Smooth muscle cell (in vitro differentiated cells): ENCODE data around the gene SMOC2. TPM values are rescaled to one million over a fixed set of nuclear protein-coding genes. Genes with fewer than 3 reads are reported as not detected.

Experiments used
- DNase-seq: peaks from one replicate; lab custom pipeline; 2025; ENCODE audit not compliant: unreplicated experiment; lab: John Stamatoyannopoulos, UW
- H2AFZ ChIP-seq: fragments of 200-600 bp; sonication (generic); 2 replicates; pipeline ENCODE4 v1.6.0; 2016; ENCODE audit warnings: antibody characterized with exemption, low read depth, mild to moderate bottlenecking
- H3F3A ChIP-seq: fragments of 200-600 bp; sonication (generic); 2 replicates; pipeline ENCODE4 v1.6.0; 2017; ENCODE audit warnings: antibody characterized with exemption, low read depth
- H3K27ac ChIP-seq: fragments of 200-600 bp; sonication (generic); 2 replicates; pipeline ENCODE4 v1.5.1; 2016; ENCODE audit warnings: low read depth, mild to moderate bottlenecking
- H3K27me3 ChIP-seq: fragments of 200-600 bp; sonication (generic); 2 replicates; pipeline ENCODE4 v1.6.1; 2016; ENCODE audit warnings: low read depth, mild to moderate bottlenecking
- H3K36me3 ChIP-seq: fragments of 200-600 bp; sonication (generic); 2 replicates; pipeline ENCODE4 v1.5.1; 2016; ENCODE audit warnings: low read depth
- H3K4me1 ChIP-seq: fragments of 200-600 bp; sonication (generic); 2 replicates; pipeline ENCODE4 v1.5.1; 2016; ENCODE audit warnings: low read depth
- H3K4me2 ChIP-seq: fragments of 200-600 bp; sonication (generic); 2 replicates; pipeline ENCODE4 v1.6.0; 2016; ENCODE audit warnings: mild to moderate bottlenecking
- H3K4me3 ChIP-seq: fragments of 200-600 bp; sonication (generic); 2 replicates; pipeline ENCODE4 v1.5.1; 2016; ENCODE audit warnings: mild to moderate bottlenecking
- H3K79me2 ChIP-seq: fragments of 200-600 bp; sonication (generic); 2 replicates; pipeline ENCODE4 v1.6.0; 2016; ENCODE audit warnings: low read depth, mild to moderate bottlenecking
- H3K9ac ChIP-seq: fragments of 200-600 bp; sonication (generic); 2 replicates; pipeline ENCODE4 v1.6.0; 2016; ENCODE audit warnings: low read depth
- H3K9me3 ChIP-seq: fragments of 200-600 bp; sonication (generic); replicated peaks from 2 replicates; pipeline ENCODE4 v1.5.1; 2016; ENCODE audit warnings: low read depth
- H4K20me1 ChIP-seq: fragments of 200-600 bp; sonication (generic); 2 replicates; pipeline ENCODE4 v1.6.0; 2016; ENCODE audit warnings: low read depth
- WGBS: methylation state at CpG from one replicate; pipeline ENCODE4 v1.1.7; 2016; ENCODE audit warnings: low lambda C conversion rate; 5-methylcytosine and 5-hydroxymethylcytosine counted together
- polyA plus RNA-seq: library from polyadenylated mRNA; unstranded; fragments of >200 nt; fragmentation: Nextera tagmentation; extraction: Ambion mirVana; gene quantifications from 2 replicates; pipeline ENCODE4 v1.2.1, GENCODE V29; 2016
- total RNA-seq: library from RNA; depleted of rRNA; stranded (reverse); fragments of >200 nt; gene quantifications from 2 replicates; pipeline ENCODE4 v1.2.3, GENCODE V29; 2014
- TF ChIP-seq, protein P1 (sequence below): fragments of 200-600 bp; sonication (generic); IDR thresholded peaks from 2 replicates; pipeline ENCODE4 v1.5.1; 2017; ENCODE audit warnings: borderline replicate concordance, mild to moderate bottlenecking, antibody characterized with exemption; ENCODE audit not compliant: insufficient read depth, poor library complexity, severe bottlenecking

SMOC2 gene
- total and polyA plus RNA-seq, 2 experiments from 2014 or later = 0.63 to 1.2 TPM

- DNase-seq = no peak
- Histone ChIP-seq H3K27me3 (no peaks in the 10 kb centered on the region), H3K79me2 (no peaks in the 10 kb centered on the region)
These were observed 18.6 kb downstream of the SMOC2 start for GRCh38 chr6:168459572-168459971.

GRCh38 chr6:168462289-168462853, 21.4 kb downstream of the SMOC2 start:
- TF ChIP-seq, protein P1, sequence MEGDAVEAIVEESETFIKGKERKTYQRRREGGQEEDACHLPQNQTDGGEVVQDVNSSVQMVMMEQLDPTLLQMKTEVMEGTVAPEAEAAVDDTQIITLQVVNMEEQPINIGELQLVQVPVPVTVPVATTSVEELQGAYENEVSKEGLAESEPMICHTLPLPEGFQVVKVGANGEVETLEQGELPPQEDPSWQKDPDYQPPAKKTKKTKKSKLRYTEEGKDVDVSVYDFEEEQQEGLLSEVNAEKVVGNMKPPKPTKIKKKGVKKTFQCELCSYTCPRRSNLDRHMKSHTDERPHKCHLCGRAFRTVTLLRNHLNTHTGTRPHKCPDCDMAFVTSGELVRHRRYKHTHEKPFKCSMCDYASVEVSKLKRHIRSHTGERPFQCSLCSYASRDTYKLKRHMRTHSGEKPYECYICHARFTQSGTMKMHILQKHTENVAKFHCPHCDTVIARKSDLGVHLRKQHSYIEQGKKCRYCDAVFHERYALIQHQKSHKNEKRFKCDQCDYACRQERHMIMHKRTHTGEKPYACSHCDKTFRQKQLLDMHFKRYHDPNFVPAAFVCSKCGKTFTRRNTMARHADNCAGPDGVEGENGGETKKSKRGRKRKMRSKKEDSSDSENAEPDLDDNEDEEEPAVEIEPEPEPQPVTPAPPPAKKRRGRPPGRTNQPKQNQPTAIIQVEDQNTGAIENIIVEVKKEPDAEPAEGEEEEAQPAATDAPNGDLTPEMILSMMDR = no peak
- Histone ChIP-seq H3K9me3 (no peaks in the 10 kb centered on the region), H3K27ac (no peak overlapping the region), H3K27me3 (peaks cover 5% of the 10 kb centered on the region), H4K20me1 (no peaks in the 10 kb centered on the region), H3F3A (no peaks in the 10 kb centered on the region), H2AFZ (no peak overlapping the region), H3K4me1 (no peaks in the 10 kb centered on the region), H3K4me2 (no peak overlapping the region), H3K9ac (no peak overlapping the region), H3K4me3 (no peak overlapping the region), H3K36me3 (no peaks in the 10 kb centered on the region), H3K79me2 (no peaks in the 10 kb centered on the region)
- no peak for DNase-seq
- WGBS = 89% methylated on average over 8 of the region's 8 CpGs

More at GRCh38 chr6:168459572-168459971, 18.6 kb downstream of the SMOC2 start:
- Histone ChIP-seq H3K36me3 (no peaks in the 10 kb centered on the region), H3K4me1 (no peaks in the 10 kb centered on the region), H3K9me3 (no peaks in the 10 kb centered on the region), H3K4me3 (no peak overlapping the region), H3K4me2 (no peak overlapping the region), H4K20me1 (no peaks in the 10 kb centered on the region), H3F3A (no peaks in the 10 kb centered on the region), H3K9ac (no peak overlapping the region), H3K27ac (no peak overlapping the region), H2AFZ (no peak overlapping the region)
- WGBS = 98% methylated on average over 5 of the region's 9 CpGs
- TF ChIP-seq, protein P1 = no peak

DNA sequence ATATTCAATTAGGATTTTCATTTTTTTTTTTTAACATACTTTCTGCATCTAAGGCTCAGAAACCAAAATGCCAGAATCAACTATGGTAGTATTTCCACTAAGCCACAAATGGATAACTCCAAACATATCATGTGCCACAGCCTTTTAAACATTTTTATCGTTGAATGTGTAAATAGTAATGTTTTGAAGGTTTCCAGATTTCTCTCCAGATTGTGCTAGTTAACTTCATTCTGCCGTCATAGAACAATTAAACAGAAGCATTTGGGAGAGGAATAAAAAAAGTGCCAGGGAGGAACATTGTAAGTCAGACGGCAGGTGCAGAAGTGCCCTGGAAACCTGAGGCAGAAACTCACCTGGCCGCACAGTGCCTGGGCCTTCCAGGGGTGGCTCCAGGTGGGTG, 23.6 kb downstream of the SMOC2 start:
- Histone ChIP-seq H3K4me3 (no peak overlapping the region), H3K36me3 (no peaks in the 10 kb centered on the region), H3K27me3 (peaks cover 5% of the 10 kb centered on the region), H3K4me1 (no peaks in the 10 kb centered on the region), H3K27ac (no peak overlapping the region), H2AFZ (no peak overlapping the region), H3K4me2 (no peak overlapping the region), H3K9ac (no peak overlapping the region), H3K79me2 (no peaks in the 10 kb centered on the region), H3K9me3 (no peaks in the 10 kb centered on the region), H3F3A (no peaks in the 10 kb centered on the region), H4K20me1 (no peaks in the 10 kb centered on the region)
- TF ChIP-seq, protein P1 = no peak
- WGBS = 93% methylated on average over 4 of the region's 4 CpGs
- DNase-seq = no peak

DNA sequence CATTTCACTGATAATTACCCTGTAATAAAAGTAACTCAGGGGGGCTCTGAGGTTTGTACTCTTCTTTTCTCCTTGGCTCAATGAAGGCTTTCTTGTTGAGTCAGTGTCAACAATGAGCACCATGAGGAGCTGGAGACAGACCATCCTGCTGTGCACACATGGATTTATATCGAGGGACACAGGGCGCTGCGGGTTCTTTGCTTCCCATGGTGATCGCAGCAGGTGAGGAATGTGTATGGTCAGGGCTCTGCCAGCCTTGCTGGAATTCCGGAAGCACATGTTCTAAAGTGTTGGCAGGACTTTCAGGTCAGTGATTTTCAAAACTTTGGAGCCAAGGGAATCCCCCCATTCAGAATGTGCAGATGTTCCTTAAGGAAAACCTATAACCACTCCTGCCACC, 27.1 kb downstream of the SMOC2 start:
- Histone ChIP-seq H3K9ac (no peak overlapping the region), H3K79me2 (no peaks in the 10 kb centered on the region), H2AFZ (no peak overlapping the region), H3K27me3 (peaks cover 10% of the 10 kb centered on the region), H3K27ac (no peak overlapping the region), H3K9me3 (no peaks in the 10 kb centered on the region), H3F3A (no peaks in the 10 kb centered on the region), H4K20me1 (no peaks in the 10 kb centered on the region), H3K4me2 (no peak overlapping the region), H3K4me1 (no peaks in the 10 kb centered on the region), H3K4me3 (no peak overlapping the region), H3K36me3 (no peaks in the 10 kb centered on the region)
- 95% methylated on average over 5 of the region's 5 CpGs for WGBS
- TF ChIP-seq, protein P1 = no peak
- no peak for DNase-seq
